ENCODE results near the gene RNU1-4.
"Not testable (repeated sequence)": the region's sequence is repeated elsewhere in the genome, so short reads cannot be mapped to it uniquely, and the experiment has no call there.

RNU1-4 gene

DNA sequence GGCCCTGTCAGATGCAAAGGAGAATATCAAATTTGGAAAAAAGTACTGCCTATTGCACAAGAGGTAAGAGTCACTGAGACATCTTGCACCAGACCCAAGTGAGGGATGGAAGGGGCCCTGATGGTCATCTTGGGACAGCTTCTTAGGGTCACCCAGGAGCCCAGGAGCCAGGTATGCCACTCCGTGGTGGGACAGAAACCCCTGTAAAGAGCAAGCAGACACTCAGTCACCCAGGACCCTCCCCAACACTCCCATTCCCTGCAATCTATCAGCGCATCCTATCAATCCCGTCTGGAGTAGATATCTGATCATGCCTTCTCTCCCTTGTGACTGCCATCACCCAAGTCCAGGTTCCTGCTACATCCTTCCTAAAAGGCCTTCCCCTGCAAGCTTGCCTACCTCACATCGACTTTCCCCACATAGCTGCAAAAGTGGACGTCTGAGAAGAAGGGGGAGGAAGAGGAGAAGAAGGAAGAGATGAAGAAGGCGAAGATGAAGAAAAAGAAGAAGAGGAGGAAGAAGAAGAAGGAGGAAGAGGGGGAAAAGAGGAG lies 30.7 kb downstream of the RNU1-4 start:
- not testable (repeated sequence) for DNase-seq

DNA sequence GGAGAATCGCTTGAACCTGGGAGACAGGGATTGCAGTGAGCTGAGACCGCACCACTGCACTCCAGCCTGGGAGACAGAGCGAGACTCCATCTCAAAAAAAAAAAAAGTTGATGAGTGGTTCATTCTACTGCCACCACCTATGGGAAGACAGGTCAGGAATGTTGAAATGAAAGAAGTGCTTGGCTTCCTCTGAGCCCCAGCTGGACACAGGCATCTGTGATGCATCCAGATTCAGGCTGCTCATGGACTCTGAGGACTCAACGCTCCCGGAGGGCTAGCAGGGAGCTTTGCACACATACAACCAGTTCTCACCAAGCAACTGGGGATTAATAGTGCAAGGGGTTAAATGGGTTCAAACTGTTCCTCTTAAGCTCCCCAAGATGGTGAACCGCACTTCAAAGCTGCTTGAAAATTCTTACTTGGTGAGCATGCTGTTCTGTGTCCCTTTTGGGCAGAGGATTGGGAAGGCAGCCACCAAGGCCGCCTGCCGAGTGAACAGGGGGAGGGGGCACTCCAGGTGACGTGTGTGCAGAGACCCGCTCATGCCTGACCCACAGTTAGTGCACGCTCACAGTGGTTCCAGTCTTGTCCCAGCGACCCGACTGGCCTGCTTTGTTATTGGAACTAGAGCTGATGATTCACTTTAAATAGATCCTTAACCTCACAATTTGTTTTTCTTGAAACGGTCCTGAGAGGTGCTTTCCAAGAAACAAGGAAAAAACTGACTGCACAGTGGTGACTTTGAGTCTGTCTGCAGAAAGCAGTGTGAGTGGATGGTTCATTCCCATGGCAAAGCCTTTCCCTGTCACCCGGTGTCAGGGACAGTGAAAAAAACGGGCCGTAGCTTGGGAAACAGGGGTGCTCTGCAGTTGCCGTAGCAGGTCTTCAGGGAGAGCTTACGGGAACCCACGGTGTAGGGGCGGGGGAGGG lies 32.2 kb downstream of the RNU1-4 start:
- not testable (repeated sequence) for DNase-seq

DNA sequence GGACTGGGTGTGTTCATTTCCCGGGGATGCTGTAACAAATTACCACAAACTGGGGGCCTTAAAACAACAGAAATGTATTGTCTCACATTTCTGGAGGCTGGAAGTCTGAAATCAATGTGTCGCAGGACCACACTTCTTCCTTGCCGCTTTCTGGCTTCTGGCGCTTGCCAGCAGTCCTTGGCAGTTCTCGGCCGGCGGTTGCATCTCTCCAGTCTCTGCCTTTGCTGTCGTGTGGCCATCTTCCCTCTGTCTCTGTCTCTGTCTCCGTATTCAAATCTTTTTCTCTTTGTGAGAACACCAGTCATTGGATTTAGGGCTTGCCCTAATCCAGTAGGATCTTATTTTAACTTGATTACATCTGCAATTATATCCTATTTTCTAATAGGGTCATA lies 32.9 kb downstream of the RNU1-4 start:
- DNase-seq = not testable (repeated sequence)

DNA sequence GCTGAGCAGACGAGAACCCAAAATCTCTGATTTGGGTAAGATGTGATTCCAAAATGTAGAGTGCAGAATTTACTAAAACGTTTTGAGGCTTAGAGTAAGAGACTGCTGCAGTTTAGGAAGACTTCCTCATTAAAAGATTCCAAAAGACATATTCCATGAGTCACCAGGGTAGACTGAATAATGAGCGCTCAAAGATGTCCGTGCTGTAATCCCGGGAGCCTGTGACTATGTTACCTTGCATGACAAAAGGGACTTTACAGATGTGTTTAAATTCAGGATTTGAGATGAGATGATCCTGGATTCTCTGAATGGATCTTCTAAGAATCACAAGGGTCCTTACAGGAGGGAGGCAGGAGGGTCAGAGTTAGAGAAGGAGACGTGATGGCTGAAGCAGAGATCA lies 33.4 kb downstream of the RNU1-4 start:
- DNase-seq = not testable (repeated sequence)

DNA sequence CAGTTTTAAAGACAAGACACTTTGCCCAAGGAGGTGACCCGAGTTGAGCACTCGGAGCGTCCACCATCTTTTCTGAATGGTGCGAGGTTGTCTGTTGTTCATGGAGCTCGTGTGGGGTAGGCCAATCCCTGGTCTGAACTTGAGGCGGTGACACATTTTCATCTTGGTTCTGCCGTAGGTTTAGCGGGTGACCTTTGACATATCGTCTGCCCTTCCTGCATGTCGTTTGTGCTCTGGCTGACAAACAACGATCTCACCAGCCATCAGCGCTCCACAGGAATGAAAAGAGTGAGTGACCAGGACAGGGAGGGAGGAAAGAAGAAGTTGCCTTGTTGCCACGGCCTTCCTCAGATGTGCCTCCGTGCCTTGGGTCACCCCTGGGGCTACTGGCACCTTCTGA lies 34.5 kb downstream of the RNU1-4 start:
- not testable (repeated sequence) for DNase-seq

DNA sequence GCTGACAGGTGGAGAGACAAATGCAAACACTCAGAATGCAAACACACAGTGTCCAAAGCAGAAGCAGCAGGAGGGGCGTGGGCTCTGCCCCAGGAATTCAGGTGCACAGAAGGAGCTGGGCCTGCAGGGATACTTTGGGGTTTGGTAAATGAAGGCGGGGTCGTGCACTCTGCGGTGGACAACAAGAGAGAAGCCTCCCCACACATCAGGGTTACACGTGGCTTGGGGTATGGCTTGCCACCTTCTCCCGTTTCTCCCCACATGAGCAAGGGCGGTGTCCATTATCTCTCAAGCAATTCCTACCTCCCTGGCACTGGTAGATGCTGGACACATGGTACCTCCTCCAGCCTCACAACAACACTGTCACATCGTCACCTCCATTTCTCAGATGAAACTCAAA lies 35.0 kb downstream of the RNU1-4 start:
- DNase-seq = not testable (repeated sequence)

DNA sequence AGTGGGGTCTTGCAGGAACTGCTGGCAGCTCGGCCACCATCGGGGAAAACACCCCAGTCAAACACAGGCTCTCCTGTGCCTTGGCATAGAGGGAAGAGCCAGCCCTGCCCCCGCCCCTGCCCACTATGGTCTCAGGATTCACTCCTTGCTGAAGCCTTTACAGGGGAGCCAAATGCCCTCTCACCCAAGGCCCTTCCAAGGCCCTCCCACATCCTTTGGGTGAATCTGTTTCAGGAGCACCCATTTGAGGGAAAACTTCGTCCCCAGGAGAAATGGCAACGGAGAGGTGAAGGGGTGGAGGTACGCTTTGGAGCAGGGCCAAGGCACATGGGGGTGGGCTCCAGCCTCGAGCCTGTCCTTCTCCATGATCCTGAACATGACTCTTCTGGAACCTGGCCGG lies 35.9 kb downstream of the RNU1-4 start:
- not testable (repeated sequence) for DNase-seq

DNA sequence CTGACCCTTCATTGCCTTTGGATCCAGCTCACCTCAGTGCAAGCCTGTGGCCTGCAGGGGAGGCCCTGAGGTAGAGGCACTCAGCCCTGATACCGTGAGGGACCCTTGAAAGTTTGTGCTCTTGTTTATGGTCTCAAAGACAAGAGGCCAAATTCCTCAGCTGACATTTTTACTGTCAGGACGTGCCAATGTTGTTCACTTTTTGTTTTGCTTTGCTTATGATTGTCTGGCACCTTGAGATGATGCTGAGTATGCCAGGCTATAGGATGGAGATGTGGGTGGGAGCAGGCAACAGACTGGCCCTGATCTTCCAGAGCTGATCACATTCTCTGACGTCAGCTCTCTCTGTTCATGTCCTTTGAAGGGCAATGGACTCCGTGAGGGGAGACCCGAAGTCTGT lies 36.5 kb downstream of the RNU1-4 start:
- DNase-seq = not testable (repeated sequence)

DNA sequence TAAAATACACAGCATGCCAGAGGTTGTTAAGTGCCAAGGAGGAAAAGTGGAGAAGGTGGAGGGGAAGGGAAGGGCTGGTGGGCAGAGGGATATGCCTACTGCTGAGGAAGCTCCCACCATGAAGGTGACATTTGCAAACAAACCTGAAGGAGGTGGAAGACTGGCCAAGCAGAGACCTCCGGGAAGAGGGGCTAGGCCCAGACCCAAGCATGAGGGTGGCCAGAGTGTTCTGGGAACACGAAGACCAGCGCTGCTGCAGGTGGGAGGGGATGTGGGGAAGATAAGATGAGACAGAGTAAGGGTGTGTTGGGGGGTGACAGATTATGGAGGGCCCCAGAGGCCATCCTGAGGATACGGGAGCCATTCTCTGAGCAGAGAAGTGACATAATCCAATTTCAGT lies 37.5 kb downstream of the RNU1-4 start:
- not testable (repeated sequence) for DNase-seq

DNA sequence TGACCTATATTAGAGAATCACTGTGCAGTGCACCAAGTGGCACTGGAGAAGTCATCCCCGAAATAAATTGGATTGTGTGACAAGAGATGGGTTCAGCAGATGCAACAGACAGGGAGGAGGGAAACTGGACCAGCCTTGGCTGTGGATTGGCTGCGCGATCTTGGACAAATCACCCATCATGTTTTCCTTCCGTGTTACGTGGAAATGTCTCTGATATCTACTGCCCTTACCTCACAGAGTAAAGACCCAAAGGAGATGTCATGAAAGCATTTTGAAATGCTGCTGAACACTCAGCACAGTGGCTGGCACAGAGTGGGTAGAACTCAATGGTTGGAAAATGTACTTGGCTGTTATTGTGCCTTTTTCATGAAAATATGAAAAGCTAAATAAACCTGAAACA lies 39.2 kb downstream of the RNU1-4 start:
- not testable (repeated sequence) for DNase-seq

DNA sequence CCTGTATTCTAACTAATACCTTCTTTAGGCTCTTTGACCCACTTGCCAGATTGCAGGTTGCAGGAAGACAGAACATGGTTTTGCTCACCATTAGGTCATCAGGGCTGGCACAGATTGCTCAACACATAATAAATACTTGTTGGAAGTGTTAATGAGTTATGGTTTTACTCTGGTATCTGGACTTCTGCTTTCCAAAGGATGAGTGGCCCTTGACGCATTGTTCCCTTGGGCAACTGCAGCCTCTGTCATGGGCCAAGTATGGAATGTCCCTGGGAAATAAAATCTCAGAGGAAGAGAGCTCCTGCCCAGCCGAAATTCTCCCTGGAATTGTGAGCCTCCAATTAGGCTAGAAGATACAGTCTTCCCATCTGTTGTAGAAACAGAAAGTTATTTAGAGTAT lies 40.7 kb downstream of the RNU1-4 start:
- not testable (repeated sequence) for DNase-seq

DNA sequence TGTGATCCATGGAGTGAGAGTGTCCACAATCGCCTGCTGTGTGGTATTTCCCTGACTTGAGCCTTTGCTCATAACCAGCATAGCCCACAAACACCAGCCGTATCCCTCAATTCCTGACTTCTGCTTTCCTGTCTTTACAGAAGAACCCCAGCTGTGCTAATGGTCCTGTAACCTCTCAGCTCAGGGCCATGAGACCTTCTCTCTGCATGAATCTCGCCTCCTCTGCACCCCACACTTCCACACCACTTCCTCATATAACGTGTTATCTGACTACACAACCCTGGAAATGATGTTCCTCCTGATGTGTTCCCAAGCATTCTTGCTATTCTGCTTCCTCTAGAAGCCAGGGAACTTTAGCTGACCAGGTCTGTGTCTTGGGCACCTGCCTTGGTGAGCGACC lies 41.3 kb downstream of the RNU1-4 start:
- DNase-seq = not testable (repeated sequence)

DNA sequence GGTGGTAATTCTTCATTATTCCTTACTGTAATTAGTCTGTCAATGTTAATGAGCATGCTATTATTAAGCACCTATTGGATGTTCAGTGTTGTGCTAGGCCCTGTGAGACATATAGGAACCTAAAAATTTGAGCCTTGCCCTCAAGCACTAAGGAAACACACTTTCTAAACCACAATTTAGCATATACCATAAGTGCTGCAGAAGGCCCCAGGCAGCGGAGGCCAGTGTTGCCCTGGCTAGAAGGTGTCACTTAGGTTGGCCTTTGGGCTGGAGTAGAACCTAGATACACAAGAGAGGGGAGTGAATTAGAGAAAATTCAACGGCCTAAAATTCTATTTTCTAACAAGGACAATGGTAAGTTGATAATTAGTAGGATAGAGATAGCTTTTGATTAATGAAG lies 44.6 kb downstream of the RNU1-4 start:
- DNase-seq = not testable (repeated sequence)

DNA sequence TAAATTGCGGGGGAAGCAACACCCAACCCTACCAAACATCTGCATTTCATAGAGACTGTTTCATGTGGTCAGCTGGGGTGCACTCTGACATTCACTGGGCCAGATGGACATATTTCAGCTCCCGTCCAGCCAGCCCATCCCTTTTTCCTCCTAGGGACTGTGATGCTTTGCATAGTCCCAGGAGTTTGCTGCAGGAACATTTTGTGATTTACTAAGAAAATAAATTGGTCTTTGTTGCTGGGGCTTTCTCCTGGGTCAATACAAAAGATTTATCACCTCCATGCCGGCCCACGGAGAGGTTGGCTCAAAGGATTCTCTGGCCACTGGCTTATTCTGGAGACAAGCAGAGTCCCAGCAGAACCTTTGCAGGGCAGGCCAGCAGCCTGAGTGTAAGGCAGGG lies 46.0 kb downstream of the RNU1-4 start:
- not testable (repeated sequence) for DNase-seq

DNA sequence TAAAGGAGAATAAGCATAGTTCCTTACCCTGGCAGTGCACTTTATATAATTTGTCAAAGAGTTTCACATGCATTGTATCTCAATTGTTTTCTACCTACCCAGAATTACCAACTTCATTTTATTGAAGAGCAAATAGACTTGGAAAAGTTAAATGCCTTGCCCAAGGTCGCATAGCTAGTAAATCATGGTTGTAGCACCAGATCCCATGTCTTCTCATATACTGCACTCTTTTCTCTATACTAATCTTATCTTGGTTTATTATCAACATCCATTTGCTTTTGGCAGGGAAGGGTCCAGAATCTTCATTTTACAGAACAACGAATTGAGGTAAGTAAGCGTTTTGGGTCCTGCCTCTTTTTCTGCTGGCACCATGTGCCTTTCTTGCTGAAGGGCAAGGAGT lies 46.9 kb downstream of the RNU1-4 start:
- not testable (repeated sequence) for DNase-seq

DNA sequence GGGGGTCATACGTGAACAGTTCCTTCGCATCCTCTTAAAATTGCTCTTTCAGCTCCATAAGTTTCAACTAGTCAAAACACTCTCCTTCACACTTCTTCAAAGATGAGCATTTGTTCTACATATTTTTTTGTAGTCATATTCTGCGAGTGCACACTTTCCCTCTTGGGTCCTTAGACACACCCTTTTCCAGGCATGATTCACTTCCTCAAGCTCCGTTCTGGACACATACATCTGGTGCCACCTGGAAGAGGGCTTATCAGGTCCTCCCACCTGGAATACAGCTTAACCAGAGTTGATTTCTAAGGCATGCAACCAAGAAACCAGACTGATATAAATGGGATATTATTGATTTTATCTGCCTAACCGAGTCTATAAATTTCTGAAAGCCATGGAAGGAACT lies 47.4 kb downstream of the RNU1-4 start:
- not testable (repeated sequence) for DNase-seq
